SK-N-SH (cell line): ENCODE measurements around the gene ADCY4. TPM values are rescaled to one million over a fixed set of nuclear protein-coding genes. Genes with fewer than 3 reads are reported as not detected.

ENCODE experiments used
- CTCF ChIA-PET: fragments of 300-600, 350-600 bp; formaldehyde crosslinking; extraction: SDS; loops from one replicate; lab custom pipeline; 2021; lab: Yijun Ruan, JAX
- POLR2A ChIA-PET: fragments of 350-600 bp; sonication (Branson Sonifier 250); formaldehyde crosslinking; extraction: SDS; loops from one replicate; lab custom pipeline; 2020; ENCODE audit warnings: antibody characterized with exemption, inconsistent platforms; lab: Yijun Ruan, JAX
- DNase-seq: peaks from one replicate; pipeline ENCODE4 v3.0.0; 2012
- H2AFZ ChIP-seq: fragments of 200-600 bp; sonication (generic); 2 replicates; pipeline ENCODE4 v1.8.1; 2016; ENCODE audit warnings: antibody characterized with exemption, mild to moderate bottlenecking, low read depth
- H3F3A ChIP-seq: fragments of 200-600 bp; sonication (generic); replicated peaks from 2 replicates; pipeline ENCODE3; 2016; ENCODE audit warnings: antibody characterized with exemption, mild to moderate bottlenecking; ENCODE audit not compliant: insufficient read depth
- H3K27ac ChIP-seq, 2 experiments: fragments of 200-500 bp in 1 of 2; fragments of 200-600 bp in 1 of 2; sonication (Bioruptor generic) in 1 of 2; sonication (generic), shearing (Covaris generic) in 1 of 2; 2 replicates each; pipeline versions ENCODE4 v1.5.1 to v1.6.1; 2014 to 2016; ENCODE audit warnings: low read depth in 2 of 2, inconsistent platforms in 1 of 2, low read length in 1 of 2, mild to moderate bottlenecking in 1 of 2, mixed read lengths in 1 of 2
- H3K27me3 ChIP-seq: fragments of 200-600 bp; sonication (generic), shearing (Covaris generic); 2 replicates; pipeline ENCODE4 v1.6.1; 2016; ENCODE audit warnings: mixed run types; ENCODE audit not compliant: insufficient read depth
- H3K36me3 ChIP-seq, 2 experiments: fragments of 200-500 bp in 1 of 2; fragments of 200-600 bp in 1 of 2; sonication (Bioruptor generic) in 1 of 2; sonication (generic) in 1 of 2; replicated peaks in 1 of 2; 2 replicates each; pipeline versions ENCODE3 to v1.5.1; 2014 to 2016; ENCODE audit warnings: low read length in 1 of 2, mild to moderate bottlenecking in 1 of 2; ENCODE audit not compliant: insufficient read depth in 2 of 2, control insufficient read depth in 1 of 2
- H3K4me1 ChIP-seq, 2 experiments: fragments of 200-500 bp in 1 of 2; fragments of 200-600 bp in 1 of 2; sonication (Bioruptor generic) in 1 of 2; sonication (generic), shearing (Covaris generic) in 1 of 2; 2 replicates each; pipeline versions ENCODE4 v1.5.1 to v1.6.1; 2014 to 2016; ENCODE audit warnings: low read depth in 1 of 2, low read length in 1 of 2, mixed run types in 1 of 2; ENCODE audit not compliant: insufficient read depth in 2 of 2, control insufficient read depth in 1 of 2
- H3K4me2 ChIP-seq: fragments of 200-600 bp; sonication (generic), shearing (Covaris generic); 2 replicates; pipeline ENCODE4 v1.6.1; 2017; ENCODE audit warnings: mixed run types
- H3K4me3 ChIP-seq, 2 experiments: fragments of 200-500 bp in 1 of 2; fragments of 200-600 bp in 1 of 2; sonication (Bioruptor generic) in 1 of 2; sonication (generic), shearing (Covaris generic) in 1 of 2; 2 replicates each; pipeline versions ENCODE4 v1.5.1 to v1.8.1; 2014 to 2016; ENCODE audit warnings: low read depth in 2 of 2, inconsistent platforms in 1 of 2, low read length in 1 of 2, mild to moderate bottlenecking in 1 of 2, mixed read lengths in 1 of 2, moderate library complexity in 1 of 2
- H3K79me2 ChIP-seq: fragments of 200-600 bp; sonication (generic); 2 replicates; pipeline ENCODE4 v1.8.1; 2017; ENCODE audit warnings: mild to moderate bottlenecking; ENCODE audit not compliant: insufficient read depth
- H3K9ac ChIP-seq: fragments of 200-600 bp; sonication (generic); 2 replicates; pipeline ENCODE4 v1.6.1; 2017; ENCODE audit warnings: mixed run types
- H3K9me2 ChIP-seq: fragments of 200-600 bp; sonication (generic); 2 replicates; pipeline ENCODE4 v1.6.1; 2017; ENCODE audit warnings: mixed run types
- H3K9me3 ChIP-seq: fragments of 200-600 bp; sonication (generic); 2 replicates; pipeline ENCODE4 v1.6.1; 2017; ENCODE audit warnings: mixed run types, mild to moderate bottlenecking, moderate library complexity
- H4K20me1 ChIP-seq: fragments of 200-600 bp; sonication (generic); 2 replicates; pipeline ENCODE4 v1.6.1; 2017; ENCODE audit warnings: mild to moderate bottlenecking, mixed run types; ENCODE audit not compliant: insufficient read depth
- FOXJ3 ChIP-seq: sonication (generic); formaldehyde crosslinking; IDR thresholded peaks from 2 replicates; pipeline ENCODE4 v1.5.1; 2020; ENCODE audit warnings: mild to moderate bottlenecking, missing genetic modification reagents
- FOXM1 ChIP-seq: IDR thresholded peaks from 2 replicates; pipeline ENCODE4 v1.4.0; 2012; ENCODE audit warnings: low read depth, mild to moderate bottlenecking
- GABPA ChIP-seq: IDR thresholded peaks from 2 replicates; pipeline ENCODE4 v1.4.0; 2012; ENCODE audit warnings: low read depth, mild to moderate bottlenecking
- IRF3 ChIP-seq: fragments of 150-350 bp; IDR thresholded peaks from 2 replicates; pipeline ENCODE4 v1.6.1; 2016; ENCODE audit warnings: mild to moderate bottlenecking, low read depth, low read length
- JUND ChIP-seq: IDR thresholded peaks from 2 replicates; pipeline ENCODE4 v1.4.0; 2012
- MXI1 ChIP-seq: IDR thresholded peaks from 2 replicates; pipeline ENCODE4 v1.6.1; 2012; ENCODE audit warnings: mild to moderate bottlenecking, low read depth, low read length, improper control_type of control experiment
- POLR2AphosphoS5 ChIP-seq: IDR thresholded peaks from 2 replicates; pipeline ENCODE4 v1.6.1; 2012; ENCODE audit warnings: low read depth, low read length
- REST ChIP-seq: IDR thresholded peaks from 2 replicates; pipeline ENCODE4 v1.6.1; 2012; ENCODE audit warnings: mild to moderate bottlenecking, low read depth, low read length, moderate library complexity
- RFX5 ChIP-seq: IDR thresholded peaks from 2 replicates; pipeline ENCODE4 v1.6.1; 2012; ENCODE audit warnings: mild to moderate bottlenecking, improper control_type of control experiment, low read length
- RXRA ChIP-seq: IDR thresholded peaks from 2 replicates; pipeline ENCODE4 v1.4.0; 2012; ENCODE audit warnings: low read depth, mild to moderate bottlenecking, borderline replicate concordance
- WGBS: methylation state at CpG from one replicate; pipeline ENCODE4 v1.1.6; 2017; ENCODE audit warnings: low lambda C conversion rate; 5-methylcytosine and 5-hydroxymethylcytosine counted together
- polyA plus RNA-seq, 3 experiments: library from polyadenylated mRNA; depleted of rRNA; stranded (reverse); fragments of >200 nt; gene quantifications; 2 replicates each; pipeline ENCODE4 v1.2.3, GENCODE V29; 2012

Gene ADCY4
- polyA plus RNA-seq, 1 of the 3 experiments (the other 2 are of a cell fraction), result 0.08 TPM

- Histone ChIP-seq H3K9ac (no peak overlapping the region), H3K4me2 (no peak overlapping the region), H3K9me3 (no peaks in the 10 kb centered on the region), H3K4me3 (no peak overlapping the region), H2AFZ (no peak overlapping the region)
- no peak for DNase-seq
- TF ChIP-seq FOXM1, result no peak
- no peak for TF ChIP-seq RFX5
- no peak for TF ChIP-seq RXRA
- no peak for TF ChIP-seq IRF3
- no peak for TF ChIP-seq FOXJ3
- TF ChIP-seq POLR2AphosphoS5, result no peak
- TF ChIP-seq MXI1, result no peak
- TF ChIP-seq, all 33 proteins: peak for 0
- peaks cover 3% of the 10 kb centered on the region for H3F3A ChIP-seq
- H3K36me3 ChIP-seq, result peaks cover 9 to 42% of the 10 kb centered on the region in 2 experiments
- no peaks in the 10 kb centered on the region for H3K4me1 ChIP-seq
- POLR2A ChIA-PET, result no interaction called here
- 78% methylated on average over 8 of the region's 9 CpGs for WGBS
- no peaks in the 10 kb centered on the region for H3K27me3 ChIP-seq
- no peak overlapping the region for H3K27ac ChIP-seq
- H3K79me2 ChIP-seq, result no peaks in the 10 kb centered on the region
- H4K20me1 ChIP-seq, result no peaks in the 10 kb centered on the region
- CTCF ChIA-PET, result interaction anchor here (0.9 to 6.2 kb wide), 5 partner anchors 9 to 47 kb away, joined by 3 to 43 read pairs (median 18); partner anchors contain the start of genes CIDEB and TINF2
- no peaks in the 10 kb centered on the region for H3K9me2 ChIP-seq
Observed at GRCh38 chr14:24290746-24291145, 44.1 kb downstream of the ADCY4 start.

GRCh38 chr14:24289649-24290280, 45.1 kb downstream of the ADCY4 start:
- ChIA-PET POLR2A (interaction anchor here (0.5 to 0.6 kb wide), 2 partner anchors 18 to 245 kb away, joined by 3 read pairs; partner anchors contain the start of gene RABGGTA), CTCF (interaction anchor here (1.0 to 6.2 kb wide), 4 partner anchors 9 to 46 kb away, joined by 4 to 43 read pairs (median 20); partner anchors contain the start of genes CIDEB and TINF2)
- Histone ChIP-seq H3K4me2 (no peak overlapping the region), H2AFZ (no peak overlapping the region), H3K27me3 (no peaks in the 10 kb centered on the region), H4K20me1 (no peaks in the 10 kb centered on the region), H3K9me3 (no peaks in the 10 kb centered on the region), H3K4me1 (no peaks in the 10 kb centered on the region), H3K27ac (no peak overlapping the region), H3K4me3 (no peak overlapping the region), H3K36me3 (peaks cover 3 to 32% of the 10 kb centered on the region in 2 experiments), H3K79me2 (no peaks in the 10 kb centered on the region), H3F3A (no peaks in the 10 kb centered on the region), H3K9ac (no peak overlapping the region), H3K9me2 (no peaks in the 10 kb centered on the region)
- no peak for DNase-seq
- TF ChIP-seq JUND, result no peak
- TF ChIP-seq GABPA, result no peak
- no peak for TF ChIP-seq REST
- WGBS, result 77% methylated on average over 6 of the region's 6 CpGs
